ENCODE results near the gene SERPINB11.

- no peak for TF ChIP-seq CTCF (IDR thresholded peaks at IDR 0.05; ENCODE audit: low read depth, low read length)
- TF ChIP-seq POLR2A (IDR thresholded peaks at IDR 0.05; ENCODE audit: extremely low read depth, insufficient read length), result no peak
- TF ChIP-seq MAX (IDR thresholded peaks at IDR 0.05; ENCODE audit: low read depth, low read length), result no peak
Measured at GRCh38 chr18:63683890-63684289, 18.9 kb upstream of the SERPINB11 start.

All from NB4 (cell line).